PC-3 (cell line): ENCODE data around the gene CXCL5.

Experiments used
- EZH2 ChIP-seq: fragments of 300-600 bp; sonication (generic); IDR thresholded peaks from one replicate; pipeline ENCODE4 v1.6.1; 2017; ENCODE audit warnings: antibody characterized with exemption, mild to moderate bottlenecking, low read length; ENCODE audit not compliant: unreplicated experiment
- EZH2phosphoT487 ChIP-seq: fragments of 300-600 bp; sonication (generic); IDR thresholded peaks from 2 replicates; pipeline ENCODE4 v1.6.1; 2018; ENCODE audit warnings: mild to moderate bottlenecking, antibody characterized with exemption, low read length, borderline replicate concordance
- TF ChIP-seq, protein P1 (sequence below): fragments of 300-600 bp; sonication (generic); conservative IDR thresholded peaks from 2 replicates; pipeline ENCODE4 v1.5.1; 2017; ENCODE audit warnings: antibody characterized with exemption, low read depth, mild to moderate bottlenecking, low read length

DNA sequence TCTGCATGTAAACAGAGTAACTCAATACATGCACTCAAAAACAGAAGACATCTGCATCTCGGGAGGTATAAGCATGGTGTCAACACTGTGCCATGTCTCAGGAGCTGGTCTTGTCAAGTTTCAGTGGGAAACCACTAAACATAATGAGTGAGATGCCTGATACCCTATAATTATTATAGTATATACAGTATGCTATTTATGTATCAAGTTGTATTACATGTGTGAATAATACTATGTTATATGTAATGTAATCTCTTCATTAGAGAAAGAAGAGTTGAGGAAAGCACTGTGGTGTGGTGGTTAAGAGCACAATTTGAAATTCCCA, 13.0 kb downstream of the CXCL5 start:
- TF ChIP-seq, protein P1, sequence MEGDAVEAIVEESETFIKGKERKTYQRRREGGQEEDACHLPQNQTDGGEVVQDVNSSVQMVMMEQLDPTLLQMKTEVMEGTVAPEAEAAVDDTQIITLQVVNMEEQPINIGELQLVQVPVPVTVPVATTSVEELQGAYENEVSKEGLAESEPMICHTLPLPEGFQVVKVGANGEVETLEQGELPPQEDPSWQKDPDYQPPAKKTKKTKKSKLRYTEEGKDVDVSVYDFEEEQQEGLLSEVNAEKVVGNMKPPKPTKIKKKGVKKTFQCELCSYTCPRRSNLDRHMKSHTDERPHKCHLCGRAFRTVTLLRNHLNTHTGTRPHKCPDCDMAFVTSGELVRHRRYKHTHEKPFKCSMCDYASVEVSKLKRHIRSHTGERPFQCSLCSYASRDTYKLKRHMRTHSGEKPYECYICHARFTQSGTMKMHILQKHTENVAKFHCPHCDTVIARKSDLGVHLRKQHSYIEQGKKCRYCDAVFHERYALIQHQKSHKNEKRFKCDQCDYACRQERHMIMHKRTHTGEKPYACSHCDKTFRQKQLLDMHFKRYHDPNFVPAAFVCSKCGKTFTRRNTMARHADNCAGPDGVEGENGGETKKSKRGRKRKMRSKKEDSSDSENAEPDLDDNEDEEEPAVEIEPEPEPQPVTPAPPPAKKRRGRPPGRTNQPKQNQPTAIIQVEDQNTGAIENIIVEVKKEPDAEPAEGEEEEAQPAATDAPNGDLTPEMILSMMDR = no peak
- TF ChIP-seq EZH2 (no peak), EZH2phosphoT487 (no peak)
